H1 (cell line): Measurements from ENCODE around the gene MEGF11. TPM values are rescaled to one million over a fixed set of nuclear protein-coding genes. Genes with fewer than 3 reads are reported as not detected.

ENCODE experiments used
- CTCF ChIA-PET: fragments of 300-600 bp; sonication (Branson Sonifier 250); formaldehyde crosslinking; loops from one replicate; lab custom pipeline; 2021; ENCODE audit not compliant: partially characterized antibody; lab: Charles Lee
- POLR2A ChIA-PET: fragments of 300-600 bp; sonication (Branson Sonifier 250); formaldehyde crosslinking; loops from one replicate; lab custom pipeline; 2021; ENCODE audit warnings: inconsistent platforms; ENCODE audit not compliant: partially characterized antibody; lab: Charles Lee
- DNase-seq, 2 experiments: peaks; one replicate each; pipeline versions ENCODE4 v3.0.0 to v3.0.0-alpha.2; 2010 to 2022; ENCODE audit warnings: low spot score in 2 of 2, low read depth in 1 of 2, mixed read lengths in 1 of 2
- FAIRE-seq: peaks from 2 replicates; lab custom pipeline; 2011; peaks lifted over from hg19 to GRCh38; lab: Jason Lieb, UNC
- H2AFZ ChIP-seq: 2 replicates; pipeline ENCODE4 v1.8.1; 2012; ENCODE audit warnings: low read length, inconsistent platforms
- H2AK5ac ChIP-seq: 2 replicates; pipeline ENCODE4 v1.6.1; 2013; ENCODE audit warnings: low read depth, low read length
- H2BK120ac ChIP-seq: replicated peaks from 2 replicates; pipeline ENCODE3; 2013; ENCODE audit warnings: low read depth, low read length, inconsistent platforms
- H2BK12ac ChIP-seq: 2 replicates; pipeline ENCODE4 v1.6.1; 2013; ENCODE audit warnings: low read depth, low read length
- H2BK15ac ChIP-seq: 2 replicates; pipeline ENCODE4 v1.6.1; 2013; ENCODE audit warnings: low read length
- H2BK20ac ChIP-seq: 2 replicates; pipeline ENCODE4 v1.6.1; 2013; ENCODE audit warnings: low read length
- H2BK5ac ChIP-seq: 2 replicates; pipeline ENCODE4 v1.6.1; 2013; ENCODE audit warnings: low read depth, low read length
- H3K14ac ChIP-seq: 2 replicates; pipeline ENCODE4 v1.6.1; 2013; ENCODE audit warnings: inconsistent platforms; ENCODE audit not compliant: insufficient read length
- H3K18ac ChIP-seq: 2 replicates; pipeline ENCODE4 v1.6.1; 2013; ENCODE audit warnings: low read length; ENCODE audit errors: extremely low read depth
- H3K23ac ChIP-seq: 2 replicates; pipeline ENCODE4 v1.6.1; 2013; ENCODE audit warnings: inconsistent platforms; ENCODE audit not compliant: insufficient read length
- H3K23me2 ChIP-seq: 2 replicates; pipeline ENCODE4 v1.6.1; 2013; ENCODE audit warnings: low read depth, low read length
- H3K27ac ChIP-seq: 2 replicates; pipeline ENCODE4 v1.6.1; 2011; ENCODE audit warnings: low read depth, low read length, inconsistent platforms
- H3K27me3 ChIP-seq, 4 experiments: replicated peaks in 1 of 4; 1 replicate in 1 of 4; 2 replicates in 3 of 4; pipeline versions ENCODE4 v1.6.1 to v1.8.1; 2011 to 2013; ENCODE audit warnings: low read length in 3 of 4, mild to moderate bottlenecking in 3 of 4, inconsistent platforms in 2 of 4, mixed read lengths in 2 of 4, moderate library complexity in 1 of 4; ENCODE audit not compliant: control insufficient read depth in 3 of 4, insufficient read depth in 3 of 4; ENCODE audit errors: extremely low read depth in 1 of 4
- H3K36me3 ChIP-seq, 4 experiments: 2 replicates each; pipeline versions ENCODE4 v1.6.1 to v1.8.1; 2011 to 2013; ENCODE audit warnings: mild to moderate bottlenecking in 4 of 4, low read length in 3 of 4, moderate library complexity in 2 of 4, control low read depth in 1 of 4, inconsistent platforms in 1 of 4; ENCODE audit not compliant: insufficient read depth in 4 of 4, control insufficient read depth in 2 of 4
- H3K4ac ChIP-seq: replicated peaks from 2 replicates; pipeline ENCODE3; 2013; ENCODE audit warnings: low read length, low read depth, mixed read lengths, inconsistent platforms; ENCODE audit not compliant: insufficient read length
- H3K4me1 ChIP-seq, 4 experiments: replicated peaks in 1 of 4; 1 replicate in 1 of 4; 2 replicates in 3 of 4; pipeline versions ENCODE4 v1.6.1 to v1.8.1; 2011 to 2013; ENCODE audit warnings: low read length in 3 of 4, inconsistent platforms in 2 of 4, mixed read lengths in 1 of 4; ENCODE audit not compliant: insufficient read depth in 4 of 4, control insufficient read depth in 3 of 4
- H3K4me2 ChIP-seq, 2 experiments: 2 replicates each; pipeline versions ENCODE4 v1.6.1 to v1.8.1; 2011 to 2013; ENCODE audit warnings: low read depth in 2 of 2, low read length in 2 of 2, control low read depth in 1 of 2, inconsistent platforms in 1 of 2, mild to moderate bottlenecking in 1 of 2; ENCODE audit not compliant: insufficient read depth in 1 of 2
- H3K4me3 ChIP-seq, 4 experiments: fragments of 200-600, 300-600 bp in 1 of 4; sonication (generic), shearing (Covaris generic), sonication (Bioruptor Twin) in 1 of 4; 2 replicates each; pipeline versions ENCODE4 v1.5.1 to v1.8.1; 2011 to 2016; ENCODE audit warnings: low read length in 4 of 4, low read depth in 3 of 4, control low read depth in 2 of 4, inconsistent platforms in 2 of 4, mild to moderate bottlenecking in 2 of 4, mixed read lengths in 1 of 4, moderate library complexity in 1 of 4; ENCODE audit not compliant: insufficient read depth in 2 of 4; ENCODE audit errors: extremely low read depth in 1 of 4
- H3K56ac ChIP-seq: replicated peaks from 2 replicates; pipeline ENCODE3; 2013; ENCODE audit warnings: low read depth, mild to moderate bottlenecking, mixed read lengths, low read length, inconsistent platforms; ENCODE audit not compliant: insufficient read length
- H3K79me1 ChIP-seq: 2 replicates; pipeline ENCODE4 v1.6.1; 2013; ENCODE audit warnings: low read depth, low read length, control low read depth
- H3K79me2 ChIP-seq, 2 experiments: 2 replicates each; pipeline versions ENCODE4 v1.6.1 to v1.8.1; 2012 to 2013; ENCODE audit warnings: low read length in 2 of 2, mild to moderate bottlenecking in 2 of 2, inconsistent platforms in 1 of 2; ENCODE audit not compliant: insufficient read depth in 2 of 2, control insufficient read depth in 1 of 2
- H3K9ac ChIP-seq, 4 experiments: replicated peaks in 1 of 4; 1 replicate in 1 of 4; 2 replicates in 3 of 4; pipeline versions ENCODE4 v1.6.1 to v1.8.1; 2011 to 2013; ENCODE audit warnings: low read depth in 3 of 4, low read length in 3 of 4, control low read depth in 2 of 4, mild to moderate bottlenecking in 2 of 4, moderate library complexity in 2 of 4, inconsistent platforms in 1 of 4; ENCODE audit errors: extremely low read depth in 1 of 4
- H3K9me3 ChIP-seq, 2 experiments: 2 replicates each; pipeline versions ENCODE4 v1.6.1 to v1.8.1; 2012 to 2013; ENCODE audit warnings: mild to moderate bottlenecking in 2 of 2, moderate library complexity in 2 of 2, control low read depth in 1 of 2, inconsistent platforms in 1 of 2, low read depth in 1 of 2, low read length in 1 of 2, mixed read lengths in 1 of 2; ENCODE audit not compliant: insufficient read depth in 2 of 2
- H4K20me1 ChIP-seq, 2 experiments: replicated peaks in 1 of 2; 2 replicates each; pipeline versions ENCODE3 to v1.8.1; 2011 to 2013; ENCODE audit warnings: inconsistent platforms in 2 of 2, low read length in 2 of 2, mild to moderate bottlenecking in 1 of 2; ENCODE audit not compliant: insufficient read depth in 2 of 2, control insufficient read depth in 1 of 2
- H4K5ac ChIP-seq: 2 replicates; pipeline ENCODE4 v1.6.1; 2013; ENCODE audit warnings: low read length, low read depth, mixed read lengths, inconsistent platforms; ENCODE audit not compliant: insufficient read length
- H4K8ac ChIP-seq: 2 replicates; pipeline ENCODE4 v1.8.0; 2013; ENCODE audit warnings: mild to moderate bottlenecking, moderate library complexity, low read length, inconsistent platforms; ENCODE audit not compliant: insufficient read depth; ENCODE audit errors: extremely low read depth
- H4K91ac ChIP-seq: replicated peaks from 2 replicates; pipeline ENCODE3; 2013; ENCODE audit warnings: low read length, mixed read lengths, inconsistent platforms; ENCODE audit not compliant: insufficient read length
- RBBP5 ChIP-seq: IDR thresholded peaks from 2 replicates; pipeline ENCODE4 v1.7.1; 2012; ENCODE audit warnings: low read depth, mild to moderate bottlenecking, inconsistent platforms, low read length, moderate library complexity, borderline replicate concordance
- RFX5 ChIP-seq: IDR thresholded peaks from 2 replicates; pipeline ENCODE4 v1.6.1; 2011; ENCODE audit warnings: low read depth, low read length, improper control_type of control experiment, borderline replicate concordance
- WGBS, 2 experiments: shearing (Covaris generic) in 1 of 2; methylation state at CpG; one replicate each; pipeline versions ENCODE4 v1.1.6 to v1.1.7; 2013 to 2015; ENCODE audit warnings: low lambda C conversion rate in 2 of 2, mixed read lengths in 2 of 2, inconsistent platforms in 1 of 2, low coverage in 1 of 2, missing lambda C conversion rate in 1 of 2; ENCODE audit not compliant: insufficient replicate concordance in 2 of 2, insufficient coverage in 1 of 2, insufficient read length in 1 of 2; ENCODE audit errors: extremely low coverage in 1 of 2, missing lambda C conversion rate in 1 of 2; 5-methylcytosine and 5-hydroxymethylcytosine counted together
- polyA plus RNA-seq, 7 experiments: library from polyadenylated mRNA; depleted of rRNA in 3 of 7; stranded (reverse) in 5 of 7; unstranded in 2 of 7; fragments of >200 nt in 5 of 7; fragments of 200-250 nt in 2 of 7; gene quantifications; 1 replicate in 5 of 7; 2 replicates in 1 of 7; 4 replicates in 1 of 7; pipeline versions ENCODE4 v1.2.1 to v1.2.3, GENCODE V29; 2011 to 2013; ENCODE audit warnings: missing spikeins in 2 of 7, mixed read lengths in 2 of 7
- total RNA-seq: library from RNA; stranded (reverse); fragmentation: NEBNext Ultra II Directional; extraction: Animal tissue kit (Norgen Biotek cat#: 25700); gene quantifications from 2 replicates; pipeline ENCODE4 v1.2.1, GENCODE V29; 2021

The MEGF11 gene
- total and polyA plus RNA-seq, 2 of the 8 experiments (the other 6 are each of a cell fraction or from before 2014, with no cell fraction given), result 4.4 to 4.8 TPM

DNA sequence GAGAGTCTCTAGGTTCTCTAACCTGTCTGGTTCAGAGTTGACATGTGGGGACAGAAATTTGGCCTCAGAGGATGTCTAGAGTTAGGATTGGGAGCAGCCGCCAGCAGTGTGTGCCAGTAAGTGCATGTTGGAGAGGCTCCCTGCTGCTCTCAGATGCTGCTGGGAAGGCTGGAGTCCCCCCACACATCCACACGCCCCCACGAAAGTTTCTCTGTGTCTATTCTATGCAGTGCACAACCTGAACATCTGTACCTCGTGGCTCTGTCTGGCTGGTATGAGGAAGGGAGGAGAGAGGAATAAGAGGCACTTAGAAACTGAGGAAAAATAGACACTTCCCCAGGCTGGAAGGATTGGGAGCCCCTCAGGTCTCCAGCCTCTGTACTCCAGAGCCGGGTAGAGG lies 252.5 kb downstream of the MEGF11 start:
- Histone ChIP-seq H2BK120ac (no peak overlapping the region), H3K4ac (no peak overlapping the region), H3K27ac (no peak overlapping the region), H3K79me2 (no peaks in the 10 kb centered on the region), H3K79me1 (no peaks in the 10 kb centered on the region), H3K14ac (no peak overlapping the region), H2BK5ac (no peak overlapping the region), H3K4me3 (no peak overlapping the region), H3K9ac (no peak overlapping the region), H2AFZ (no peak overlapping the region), H3K18ac (no peak overlapping the region), H3K9me3 (no peaks in the 10 kb centered on the region), H2BK12ac (no peak overlapping the region), H4K20me1 (peaks cover 0 to 2% of the 10 kb centered on the region in 2 experiments), H2BK20ac (no peak overlapping the region), H2AK5ac (no peak overlapping the region), H4K8ac (no peak overlapping the region), H3K4me1 (peaks cover 0 to 12% (median 2%) of the 10 kb centered on the region in 4 experiments; a peak in 3 of 7 replicates), H3K4me2 (no peak overlapping the region), H4K91ac (no peak overlapping the region), H3K23me2 (no peaks in the 10 kb centered on the region), H3K23ac (no peak overlapping the region), H2BK15ac (no peak overlapping the region), H3K56ac (no peak overlapping the region), H4K5ac (no peak overlapping the region), H3K36me3 (no peaks in the 10 kb centered on the region), H3K27me3 (peaks cover 0 to 4% (median 0%) of the 10 kb centered on the region in 4 experiments; a peak in 1 of 7 replicates)
- FAIRE-seq, result no peak
- 77% methylated on average over 5 of the region's 5 CpGs; no CpG with 5 or more reads in 1 of the 2 experiments for WGBS, 2 experiments
- DNase-seq, result no peak
- CTCF ChIA-PET, result interaction anchor here (0.6 to 1.9 kb wide), 4 partner anchors 16 to 61 kb away, joined by 3 to 5 read pairs (median 4); no protein-coding TSS in a partner anchor
- POLR2A ChIA-PET, result no interaction called here
- TF ChIP-seq RBBP5 (0 out of 2 replicates have a peak, but pooled peaks have one; percentile 7), RFX5 (no peak)
